ENCODE results near the gene TMEM60. TPM values are rescaled to one million over a fixed set of nuclear protein-coding genes. Genes with fewer than 3 reads are reported as not detected.

The TMEM60 gene, protein sequence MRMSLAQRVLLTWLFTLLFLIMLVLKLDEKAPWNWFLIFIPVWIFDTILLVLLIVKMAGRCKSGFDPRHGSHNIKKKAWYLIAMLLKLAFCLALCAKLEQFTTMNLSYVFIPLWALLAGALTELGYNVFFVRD
- total RNA-seq, result 10 to 100 TPM; 21.0 to 32.0 TPM

DNA sequence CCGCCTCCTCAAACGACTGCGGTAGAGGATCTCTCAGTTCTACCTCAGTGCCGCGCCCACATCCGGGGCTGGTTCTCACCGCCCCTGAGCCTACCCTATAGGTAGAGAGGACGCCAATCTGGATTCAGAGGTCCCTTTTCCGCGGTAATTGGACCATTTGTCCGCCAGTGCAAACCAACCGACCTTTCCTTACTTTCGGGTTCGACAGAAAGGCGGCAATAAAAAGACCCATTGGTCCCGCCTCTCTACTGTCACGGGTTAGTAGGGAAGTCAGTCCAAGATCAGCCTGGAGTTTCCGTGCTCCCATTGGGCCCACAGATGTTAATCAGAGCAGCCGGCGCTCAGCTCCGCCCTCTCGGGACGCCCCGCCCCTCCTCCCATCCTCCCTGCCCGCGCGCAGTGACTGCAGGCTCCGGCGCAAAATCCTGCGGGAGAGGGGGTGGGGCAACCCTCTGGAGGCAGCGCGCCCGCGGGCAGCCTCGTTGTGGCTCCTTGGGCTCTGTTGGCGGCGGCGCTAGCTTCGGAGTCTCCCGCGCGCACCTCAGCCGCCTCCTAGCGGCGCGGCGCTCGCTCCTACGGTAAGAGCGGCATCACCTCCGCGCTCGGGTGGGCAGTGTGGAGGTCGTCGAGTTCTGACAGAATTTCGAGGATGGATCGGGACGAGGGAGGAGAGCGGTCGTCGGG, at the start of gene TMEM60, which contains the start of gene PHTF2:
Gene TMEM60, minus strand, starts transcription at position 41 of the 684 bp plus-strand sequence. CDS start 4,061 bp downstream, outside the sequence.
Gene PHTF2, plus strand, starts transcription at position 380 of the 684 bp plus-strand sequence.

Other genes starting within 250 kb of the TMEM60 start
- gene RSBN1L, start 102.0 kb downstream of the TMEM60 start, total RNA-seq, result 10 to 100 TPM; 16.2 to 24.0 TPM
- 10 to 100 TPM; 18.2 to 29.3 TPM for gene PHTF2, start 339 bp upstream of the TMEM60 start, total RNA-seq